Heart left ventricle (tissue), 16 donors: ENCODE data around the gene CAMK2N2. TPM values are rescaled to one million over a fixed set of nuclear protein-coding genes. Genes with fewer than 3 reads are reported as not detected.

Source experiments
- ATAC-seq, 4 donors: fragments of 200-7000 bp; cut with Tn5 transposase; one replicate each; pipeline ENCODE4 v1.9.1; 2020 to 2022; ENCODE audit warnings: moderate library complexity in 4 of 4, mild to moderate bottlenecking in 3 of 4, moderate number of reproducible peaks in 1 of 4
- DNase-seq, 5 donors: peaks; one replicate each; pipeline ENCODE4 v3.0.0-alpha.2; 2020
- H3K27ac ChIP-seq, 12 donors: fragments of 200-600 bp; sonication (generic) in 4 of 12; one replicate each; pipeline versions ENCODE4 v1.5.0 to v1.8.0; 2016 to 2022; ENCODE audit warnings: mild to moderate bottlenecking in 2 of 12
- H3K27me3 ChIP-seq, 9 donors: fragments of 200-600 bp; sonication (generic) in 2 of 9; one replicate each; pipeline versions ENCODE4 v1.5.1 to v1.8.0; 2016 to 2022; ENCODE audit warnings: mild to moderate bottlenecking in 3 of 9
- H3K36me3 ChIP-seq, 9 donors: fragments of 200-600 bp; sonication (generic) in 2 of 9; one replicate each; pipeline versions ENCODE4 v1.5.0 to v1.8.0; 2018 to 2022; ENCODE audit warnings: mild to moderate bottlenecking in 2 of 9
- H3K4me1 ChIP-seq, 12 donors: fragments of 200-600 bp; sonication (generic) in 4 of 12; one replicate each; pipeline versions ENCODE4 v1.5.0 to v1.8.0; 2016 to 2022; ENCODE audit warnings: mild to moderate bottlenecking in 3 of 12
- H3K4me3 ChIP-seq, 12 donors: fragments of 200-600 bp; sonication (generic) in 4 of 12; one replicate each; pipeline versions ENCODE4 v1.5.0 to v1.8.0; 2017 to 2022; ENCODE audit warnings: mild to moderate bottlenecking in 9 of 12, moderate library complexity in 4 of 12
- H3K9me3 ChIP-seq, 12 donors: fragments of 200-600 bp; sonication (generic) in 4 of 12; one replicate each; pipeline versions ENCODE4 v1.5.0 to v1.8.0; 2016 to 2022; ENCODE audit warnings: mild to moderate bottlenecking in 1 of 12
- CTCF ChIP-seq, 12 donors: fragments of 200-600 bp; sonication (generic) in 4 of 12; IDR thresholded peaks; one replicate each; pipeline versions ENCODE4 v1.5.0 to v1.8.0; 2018 to 2022; ENCODE audit warnings: antibody characterized with exemption in 12 of 12, mild to moderate bottlenecking in 5 of 12
- POLR2A ChIP-seq, 2 donors: fragments of 450-650 bp; IDR thresholded peaks; one replicate each; pipeline ENCODE4 v1.6.1; 2017; ENCODE audit warnings: antibody characterized with exemption in 2 of 2, mild to moderate bottlenecking in 2 of 2, moderate library complexity in 2 of 2
- WGBS, 4 donors: extraction: QIAGEN DNeasy Blood & Tissue Kit in 2 of 4; methylation state at CpG; one replicate each; pipeline versions ENCODE4 v1.1.5 to v1.1.7; 2013 to 2018; 5-methylcytosine and 5-hydroxymethylcytosine counted together
- intact Hi-C, 10 donors: fragments of 100-400 bp; cut with DNase I; formaldehyde crosslinking; loops; one replicate each; pipeline versions ENCODE4 v1.11.1 to v1.14.2; 2022
- polyA plus RNA-seq, 2 donors: library from polyadenylated mRNA; stranded (reverse); fragments of 200-250 nt; gene quantifications; one replicate each; pipeline ENCODE4 v1.2.3, GENCODE V29; 2013
- total RNA-seq, 9 donors: library from RNA; depleted of rRNA in 2 of 9; stranded (reverse); fragments of >200 nt in 2 of 9; fragmentation: NEBNext Ultra II Directional in 3 of 9; extraction: Animal tissue kit (Norgen Biotek cat#: 25700) in 3 of 9; gene quantifications; one replicate each; pipeline versions ENCODE4 v1.1.0 to v1.2.4, GENCODE V29; 2016 to 2023
- donor health status: ischemic (EF 13 %, LVEDD 7.1; RV severe dilation, severe dysfunction).
- donor health status: healthy with polysubstance abuse.
- donor health status: DM: no; HTN: yes; CAD: no.
- donor health status: DM: no; HTN: no; CAD: no.
- donor health status: ischemic (EF 25% LVEDD 6.9; RV normal size, moderate dysfunction).
- donor health status: ischemic (EF 25% LVEDD 5.7; RV mildly dilated, moderate dysfunction).
- donor health status: healthy.
- donor health status: DM: yes; HTN: yes; CAD: no.
- donor health status: ischemic (EF 35%, LVEDD 5.7; RV mildly dilated, moderate dysfunction).
- donor health status: nonischemic (EF 11% LVEDD 7.7; RV severe dilation, severe dysfunction).
- donor health status: DM: yes; HTN: yes; CAD: no.
- donor health status: PGD.
- donor health status: ischemic (EF 29% LVEDD 5.4; RV normal size, mild dysfunction).
- donor health status: nonischemic (EF 23%, LVEDD 6.1; RV moderate dilation, normal function).

CAMK2N2 gene
- total and polyA plus RNA-seq, 11 donors: 0.14 to 0.37 (median 0.26) TPM; not detected in 6

- intact Hi-C loops: no loop called here
- H3K36me3 ChIP-seq: no peaks in the 10 kb centered on the region
- TF ChIP-seq POLR2A (IDR thresholded peaks at IDR 0.05) (no peak), CTCF (IDR thresholded peaks at IDR 0.05) (no peak)
- H3K27me3 ChIP-seq: peaks cover 20 to 51% (median 32%) of the 10 kb centered on the region in 9 donors
- no peak overlapping the region for H3K4me3 ChIP-seq
- WGBS, 4 donors: 81 to 87% (median 85%) methylated on average over 18 to 23 of the region's 23 CpGs
- H3K9me3 ChIP-seq: no peaks in the 10 kb centered on the region
- H3K4me1 ChIP-seq: peaks cover 0 to 22% (median 12%) of the 10 kb centered on the region in 12 donors
- DNase-seq (no peak), ATAC-seq (no peak)
- H3K27ac ChIP-seq: no peak overlapping the region
Measured at GRCh38 chr3:184233127-184233843, 28.1 kb downstream of the CAMK2N2 start.

DNA sequence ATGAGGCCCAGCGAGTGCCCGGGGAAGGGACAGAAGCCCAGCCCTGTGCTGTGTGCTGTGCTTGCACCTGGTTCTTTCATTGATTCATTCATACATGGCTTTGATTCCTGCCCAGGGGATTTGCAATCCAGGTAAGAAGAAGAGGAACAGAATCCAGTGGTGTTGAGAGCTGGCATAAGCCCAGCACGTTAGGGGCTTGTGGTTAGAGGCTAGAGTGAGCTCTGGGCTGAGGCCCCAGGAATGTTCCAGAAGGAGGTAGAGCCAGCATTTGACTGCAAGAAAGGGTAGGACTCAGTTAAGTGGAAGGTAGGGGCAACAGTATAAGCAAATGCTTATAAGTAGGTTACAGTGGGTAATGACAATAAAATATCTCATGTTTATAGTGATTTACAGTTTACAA is 29.7 kb downstream of the CAMK2N2 start:
- TF ChIP-seq POLR2A (IDR thresholded peaks at IDR 0.05) (no peak), CTCF (IDR thresholded peaks at IDR 0.05) (no peak)
- no peak overlapping the region for H3K27ac ChIP-seq
- peaks cover 20 to 62% (median 32%) of the 10 kb centered on the region in 9 donors for H3K27me3 ChIP-seq
- WGBS, 4 donors: 63 to 75% (median 64%) methylated on average over 3 of the region's 3 CpGs
- ATAC-seq: no peak
- intact Hi-C loops: no loop called here
- H3K9me3 ChIP-seq: no peaks in the 10 kb centered on the region
- no peaks in the 10 kb centered on the region for H3K36me3 ChIP-seq
- no peak overlapping the region for H3K4me3 ChIP-seq
- H3K4me1 ChIP-seq: peaks cover 0 to 22% (median 12%) of the 10 kb centered on the region in 12 donors
- DNase-seq: no peak

GRCh38 chr3:184230603-184231528 is 30.5 kb downstream of the CAMK2N2 start:
- no peaks in the 10 kb centered on the region for H3K36me3 ChIP-seq
- H3K27me3 ChIP-seq: peaks cover 20 to 66% (median 32%) of the 10 kb centered on the region in 9 donors
- no peak overlapping the region for H3K27ac ChIP-seq
- intact Hi-C loops: no loop called here
- ATAC-seq (no peak), DNase-seq (no peak)
- 4 to 25% (median 10%) methylated on average over 16 to 79 of the region's 79 CpGs for WGBS, 4 donors
- H3K4me1 ChIP-seq: peaks cover 0 to 22% (median 12%) of the 10 kb centered on the region in 12 donors
- no peaks in the 10 kb centered on the region for H3K9me3 ChIP-seq
- TF ChIP-seq CTCF (IDR thresholded peaks at IDR 0.05): no peak
- TF ChIP-seq POLR2A (IDR thresholded peaks at IDR 0.05): no peak
- peak overlapping the region; percentile 19 to 67 (median 54) for H3K4me3 ChIP-seq

DNA sequence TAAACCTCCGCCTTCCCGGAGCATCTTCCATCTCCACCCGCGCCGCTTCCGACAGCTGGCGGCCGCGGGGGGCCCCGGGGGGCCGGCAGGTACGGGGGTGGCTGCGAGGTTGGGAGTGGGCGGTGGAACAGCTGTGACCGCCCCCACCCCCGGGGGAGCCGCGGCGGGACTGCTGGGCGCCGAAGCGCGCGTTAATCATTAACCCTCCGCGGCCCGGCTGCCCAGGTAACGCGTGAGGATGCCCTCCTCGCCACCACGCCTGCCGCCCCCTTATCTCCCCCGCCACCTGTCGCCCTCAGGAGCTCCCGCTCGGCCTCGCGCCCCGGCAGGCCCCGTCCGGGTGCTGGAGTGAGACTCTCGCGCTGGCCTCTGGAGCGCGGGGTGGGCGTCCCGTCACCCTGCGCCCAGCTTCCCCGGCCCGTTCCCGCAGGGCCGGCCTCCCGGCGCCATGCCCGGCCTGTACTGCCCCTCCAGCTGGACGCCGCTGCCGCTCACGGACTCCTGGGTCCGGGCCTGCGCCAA is 31.2 kb downstream of the CAMK2N2 start:
- DNase-seq: no peak
- Histone ChIP-seq H3K27me3 (peaks cover 20 to 69% (median 32%) of the 10 kb centered on the region in 9 donors), H3K9me3 (no peaks in the 10 kb centered on the region), H3K36me3 (no peaks in the 10 kb centered on the region), H3K4me3 (peak overlapping the region; percentile 19 to 67 (median 54)), H3K27ac (no peak overlapping the region), H3K4me1 (peaks cover 0 to 22% (median 12%) of the 10 kb centered on the region in 12 donors)
- WGBS, 4 donors: 0 to 1% (median 1%) methylated on average over 15 to 61 of the region's 61 CpGs
- no peak for ATAC-seq
- intact Hi-C loops: no loop called here
- TF ChIP-seq POLR2A (IDR thresholded peaks at IDR 0.05) (no peak), CTCF (IDR thresholded peaks at IDR 0.05) (no peak)
